CD14-positive monocyte (primary cell): ENCODE results near the gene IBA57. TPM values are rescaled to one million over a fixed set of nuclear protein-coding genes. Genes with fewer than 3 reads are reported as not detected.

Experiments
- DNase-seq, 3 donors: peaks; one replicate each; pipeline ENCODE4 v3.0.0-alpha.2; 2011 to 2022
- H2AFZ ChIP-seq: 2 replicates; pipeline ENCODE4 v1.6.0; 2012; ENCODE audit warnings: mild to moderate bottlenecking, low read depth, low read length, inconsistent platforms; ENCODE audit not compliant: insufficient read depth, poor library complexity, severe bottlenecking
- H3K27ac ChIP-seq, 2 donors: 1 replicate in 1 of 2; 2 replicates in 1 of 2; pipeline ENCODE4 v1.5.1; 2012 to 2013; ENCODE audit warnings: low read length in 2 of 2, control low read depth in 1 of 2, inconsistent platforms in 1 of 2, low read depth in 1 of 2, mild to moderate bottlenecking in 1 of 2
- H3K27me3 ChIP-seq, 2 donors: one replicate each; pipeline versions ENCODE4 v1.6.0 to v1.6.1; 2011 to 2013; ENCODE audit warnings: low read length in 2 of 2; ENCODE audit not compliant: control insufficient read depth in 2 of 2, insufficient read depth in 2 of 2
- H3K36me3 ChIP-seq, 2 donors: replicated peaks in 1 of 2; 1 replicate in 1 of 2; 2 replicates in 1 of 2; pipeline versions ENCODE4 v1.5.1 to v1.6.1; 2012 to 2013; ENCODE audit warnings: low read length in 2 of 2, control low read depth in 1 of 2, inconsistent platforms in 1 of 2, mild to moderate bottlenecking in 1 of 2; ENCODE audit not compliant: insufficient read depth in 2 of 2, control insufficient read depth in 1 of 2
- H3K4me1 ChIP-seq, 2 donors: 1 replicate in 1 of 2; 2 replicates in 1 of 2; pipeline versions ENCODE4 v1.5.1 to v1.6.1; 2012 to 2013; ENCODE audit warnings: low read length in 2 of 2, control low read depth in 1 of 2, inconsistent platforms in 1 of 2, mild to moderate bottlenecking in 1 of 2, moderate library complexity in 1 of 2; ENCODE audit not compliant: insufficient read depth in 2 of 2, control insufficient read depth in 1 of 2
- H3K4me2 ChIP-seq: replicated peaks from 2 replicates; pipeline ENCODE3; 2012; ENCODE audit warnings: low read length, moderate library complexity, mild to moderate bottlenecking; ENCODE audit not compliant: poor library complexity, severe bottlenecking; ENCODE audit errors: extremely low read depth
- H3K4me3 ChIP-seq, 3 experiments: fragments of 200-600 bp in 1 of 3; sonication (generic) in 1 of 3; replicated peaks in 1 of 3; 1 replicate in 2 of 3; 2 replicates in 1 of 3; pipeline ENCODE4 v1.5.1; 2011 to 2013; ENCODE audit warnings: low read length in 3 of 3, mild to moderate bottlenecking in 3 of 3, control low read depth in 2 of 3, low read depth in 2 of 3, inconsistent platforms in 1 of 3, moderate library complexity in 1 of 3
- H3K79me2 ChIP-seq: 2 replicates; pipeline ENCODE4 v1.6.0; 2012; ENCODE audit warnings: mild to moderate bottlenecking, control low read depth, inconsistent platforms, low read length, moderate library complexity; ENCODE audit not compliant: insufficient read depth
- H3K9ac ChIP-seq: 2 replicates; pipeline ENCODE4 v1.6.0; 2017; ENCODE audit warnings: low read length, mild to moderate bottlenecking; ENCODE audit not compliant: insufficient read depth, poor library complexity, severe bottlenecking
- H3K9me3 ChIP-seq, 2 donors: replicated peaks in 1 of 2; 1 replicate in 1 of 2; 2 replicates in 1 of 2; pipeline versions ENCODE4 v1.5.1 to v1.6.1; 2012 to 2013; ENCODE audit warnings: low read length in 2 of 2, control low read depth in 1 of 2; ENCODE audit not compliant: control insufficient read depth in 1 of 2, insufficient read depth in 1 of 2
- H4K20me1 ChIP-seq: 2 replicates; pipeline ENCODE4 v1.6.0; 2012; ENCODE audit warnings: mild to moderate bottlenecking, low read length, control low read depth, moderate library complexity; ENCODE audit not compliant: insufficient read depth
- H3K27ac Mint-ChIP-seq, 7 donors: one replicate each; pipeline ENCODE4 v1.8.0; 2020; ENCODE audit warnings: mild to moderate bottlenecking in 7 of 7, mixed read lengths in 7 of 7, moderate library complexity in 6 of 7, inconsistent platforms in 2 of 7
- H3K27me3 Mint-ChIP-seq, 3 donors: one replicate each; pipeline ENCODE4 v1.8.0; 2021 to 2022; ENCODE audit warnings: low read depth in 3 of 3, mild to moderate bottlenecking in 3 of 3, mixed read lengths in 3 of 3, moderate library complexity in 3 of 3, inconsistent platforms in 1 of 3
- H3K36me3 Mint-ChIP-seq, 2 donors: one replicate each; pipeline ENCODE4 v1.8.0; 2020; ENCODE audit warnings: mixed read lengths in 2 of 2, inconsistent platforms in 1 of 2, mild to moderate bottlenecking in 1 of 2
- H3K4me1 Mint-ChIP-seq: one replicate; pipeline ENCODE4 v1.8.0; 2020; ENCODE audit warnings: mild to moderate bottlenecking, mixed read lengths
- H3K4me3 Mint-ChIP-seq, 2 donors: one replicate each; pipeline ENCODE4 v1.8.0; 2020; ENCODE audit warnings: mild to moderate bottlenecking in 2 of 2, mixed read lengths in 2 of 2, moderate library complexity in 1 of 2
- H3K9me3 Mint-ChIP-seq, 7 donors: one replicate each; pipeline ENCODE4 v1.8.0; 2020 to 2022; ENCODE audit warnings: mixed read lengths in 7 of 7, mild to moderate bottlenecking in 6 of 7, moderate library complexity in 6 of 7, inconsistent platforms in 2 of 7
- CTCF ChIP-seq: fragments of 200-600 bp; IDR thresholded peaks from one replicate; pipeline ENCODE4 v1.8.0; 2022; ENCODE audit warnings: antibody characterized with exemption, mild to moderate bottlenecking
- WGBS: methylation state at CpG from one replicate; pipeline ENCODE4 v1.1.5; 2013; ENCODE audit warnings: missing lambda C conversion rate; ENCODE audit not compliant: insufficient coverage; 5-methylcytosine and 5-hydroxymethylcytosine counted together
- intact Hi-C, 2 donors: fragments of 100-400 bp; cut with micrococcal nuclease; formaldehyde crosslinking; loops; one replicate each; pipeline versions ENCODE4 v1.15.0 to v1.15.1; 2023
- polyA plus RNA-seq, 3 donors: library from polyadenylated mRNA; depleted of rRNA in 1 of 3; unstranded in 2 of 3; stranded (reverse) in 1 of 3; fragments of 300-500 nt in 2 of 3; fragments of >200 nt in 1 of 3; fragmentation: Illumina TruSeq in 2 of 3; gene quantifications; 1 replicate in 2 of 3; 2 replicates in 1 of 3; pipeline ENCODE4 v1.2.3, GENCODE V29; 2012 to 2021

Gene IBA57
- polyA plus RNA-seq, 3 donors, result 1.6 to 2.1 (median 1.7) TPM

GRCh38 chr1:228215663-228216116 is 50.1 kb downstream of the IBA57 start:
- Mint-ChIP-seq H3K27me3 (peaks cover 9 to 24% (median 23%) of the 10 kb centered on the region in 3 donors), H3K4me3 (no peak overlapping the region), H3K27ac (no peak overlapping the region), H3K4me1 (peaks cover 6% of the 10 kb centered on the region), H3K9me3 (peaks cover 0 to 3% (median 0%) of the 10 kb centered on the region in 7 donors), H3K36me3 (no peaks in the 10 kb centered on the region)
- Histone ChIP-seq H4K20me1 (no peaks in the 10 kb centered on the region), H2AFZ (no peak overlapping the region), H3K27me3 (peaks cover 0 to 10% of the 10 kb centered on the region in 2 donors), H3K4me1 (peaks cover 6 to 16% of the 10 kb centered on the region in 2 donors), H3K4me2 (no peak overlapping the region), H3K9me3 (no peaks in the 10 kb centered on the region), H3K27ac (no peak overlapping the region), H3K9ac (no peak overlapping the region), H3K4me3 (no peak overlapping the region), H3K36me3 (no peaks in the 10 kb centered on the region), H3K79me2 (no peaks in the 10 kb centered on the region)
- WGBS, result 98% methylated on average over 13 of the region's 13 CpGs
- TF ChIP-seq CTCF, result no peak
- intact Hi-C loops, result loop anchor here (2.0 to 10.0 kb wide), 3 partner anchors 55 to 189 kb away; partner anchors contain the start of gene TRIM11 (in 1 of the 2)
- no peak for DNase-seq

DNA sequence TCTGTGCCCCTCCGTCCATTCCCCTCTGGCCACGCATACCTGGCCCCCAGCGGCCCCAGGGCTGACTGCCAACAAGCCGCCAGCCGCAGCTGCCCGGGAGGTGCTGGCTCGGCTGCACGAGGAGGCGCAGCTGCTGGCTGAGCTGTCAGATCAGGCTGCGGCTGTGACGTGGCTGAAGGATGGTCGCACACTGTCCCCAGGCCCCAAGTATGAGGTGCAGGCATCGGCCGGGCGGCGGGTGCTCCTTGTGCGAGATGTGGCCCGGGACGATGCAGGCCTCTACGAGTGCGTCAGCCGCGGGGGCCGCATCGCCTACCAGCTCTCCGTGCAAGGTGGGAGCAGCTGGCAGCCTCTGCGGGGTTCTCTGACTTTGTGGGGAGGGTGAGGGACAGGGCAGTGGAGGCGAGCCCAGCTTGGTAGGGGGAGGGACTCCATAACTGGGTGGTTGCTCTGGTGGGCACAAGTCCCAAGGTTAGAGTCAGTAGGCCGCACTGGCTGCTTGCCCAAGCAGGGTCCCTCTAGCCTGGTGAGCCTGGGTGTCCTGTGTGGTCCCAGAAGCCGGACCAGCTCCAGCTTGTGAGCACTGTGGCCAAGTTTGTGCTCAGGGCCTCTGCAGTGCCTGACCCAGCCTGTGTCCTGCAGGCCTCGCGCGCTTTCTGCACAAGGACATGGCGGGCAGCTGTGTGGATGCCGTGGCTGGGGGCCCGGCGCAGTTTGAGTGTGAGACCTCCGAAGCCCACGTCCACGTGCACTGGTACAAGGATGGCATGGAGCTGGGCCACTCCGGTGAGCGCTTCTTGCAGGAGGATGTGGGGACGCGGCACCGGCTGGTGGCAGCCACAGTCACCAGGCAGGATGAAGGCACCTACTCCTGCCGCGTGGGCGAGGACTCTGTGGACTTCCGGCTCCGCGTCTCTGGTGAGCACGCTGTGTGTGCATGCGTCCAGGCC is 51.0 kb downstream of the IBA57 start:
- H3K36me3 ChIP-seq, result no peaks in the 10 kb centered on the region
- no peak for DNase-seq
- no peak for TF ChIP-seq CTCF
- Mint-ChIP-seq H3K27me3 (peaks cover 7 to 23% (median 18%) of the 10 kb centered on the region in 3 donors), H3K4me3 (no peak overlapping the region), H3K27ac (no peak overlapping the region), H3K4me1 (peaks cover 6% of the 10 kb centered on the region), H3K9me3 (peaks cover 0 to 3% (median 0%) of the 10 kb centered on the region in 7 donors), H3K36me3 (no peaks in the 10 kb centered on the region)
- no peak overlapping the region for H3K27ac ChIP-seq
- WGBS, result 96% methylated on average over 48 of the region's 53 CpGs
- H3K27me3 ChIP-seq, result peaks cover 0 to 10% of the 10 kb centered on the region in 2 donors
- no peak overlapping the region for H3K4me2 ChIP-seq
- no peak overlapping the region for H2AFZ ChIP-seq
- no peak overlapping the region for H3K4me3 ChIP-seq
- intact Hi-C loops, result loop anchor here (10.0 kb wide), 2 partner anchors 82 to 188 kb away; partner anchors contain the start of gene TRIM11 (in 1 of the 2)
- H3K79me2 ChIP-seq, result no peaks in the 10 kb centered on the region
- no peaks in the 10 kb centered on the region for H4K20me1 ChIP-seq
- no peaks in the 10 kb centered on the region for H3K9me3 ChIP-seq
- H3K9ac ChIP-seq, result no peak overlapping the region
- H3K4me1 ChIP-seq, result peaks cover 6 to 16% of the 10 kb centered on the region in 2 donors
